Loucy (cell line): ENCODE results near the gene GPM6B.

Source experiments
- H2AFZ ChIP-seq: fragments of 200-600 bp; sonication (generic); 2 replicates; pipeline ENCODE4 v1.6.0; 2016; ENCODE audit warnings: antibody characterized with exemption, mild to moderate bottlenecking, low read length, moderate library complexity
- H3F3A ChIP-seq: fragments of 200-600 bp; 2 replicates; pipeline ENCODE4 v1.6.0; 2016; ENCODE audit warnings: antibody characterized with exemption, low read depth, mild to moderate bottlenecking
- H3K27me3 ChIP-seq: fragments of 200-600 bp; sonication (generic); 2 replicates; pipeline ENCODE4 v1.6.1; 2014; ENCODE audit warnings: low read length, mild to moderate bottlenecking; ENCODE audit not compliant: insufficient read depth, poor library complexity, severe bottlenecking
- H3K36me3 ChIP-seq: fragments of 200-600 bp; sonication (generic); 2 replicates; pipeline ENCODE4 v1.6.1; 2016; ENCODE audit warnings: low read length; ENCODE audit not compliant: insufficient read depth
- H3K4me1 ChIP-seq: fragments of 200-600 bp; sonication (generic); 2 replicates; pipeline ENCODE4 v1.5.1; 2014; ENCODE audit warnings: low read length, mild to moderate bottlenecking; ENCODE audit not compliant: insufficient read depth, poor library complexity, severe bottlenecking
- H3K4me2 ChIP-seq: fragments of 200-600 bp; sonication (generic); 2 replicates; pipeline ENCODE4 v1.6.0; 2014; ENCODE audit warnings: antibody characterized with exemption, low read length, low read depth, mild to moderate bottlenecking; ENCODE audit not compliant: poor library complexity, severe bottlenecking
- H3K4me3 ChIP-seq: fragments of 200-600 bp; sonication (generic); 2 replicates; pipeline ENCODE4 v1.5.1; 2014; ENCODE audit warnings: low read length, mild to moderate bottlenecking, mixed read lengths; ENCODE audit not compliant: poor library complexity, severe bottlenecking
- H3K79me2 ChIP-seq: fragments of 200-600 bp; sonication (generic); 2 replicates; pipeline ENCODE4 v1.6.1; 2014; ENCODE audit warnings: low read length; ENCODE audit not compliant: insufficient read depth
- H3K9ac ChIP-seq: fragments of 200-600 bp; sonication (generic); 2 replicates; pipeline ENCODE4 v1.6.0; 2014; ENCODE audit warnings: mild to moderate bottlenecking, low read depth, low read length, moderate library complexity; ENCODE audit not compliant: poor library complexity, severe bottlenecking
- H3K9me2 ChIP-seq: fragments of 200-600 bp; sonication (generic); replicated peaks from 2 replicates; pipeline ENCODE4 v1.6.1; 2016; ENCODE audit warnings: low read depth, low read length, mixed read lengths
- H3K9me3 ChIP-seq: fragments of 200-600 bp; sonication (generic); 2 replicates; pipeline ENCODE4 v1.6.1; 2014; ENCODE audit warnings: mild to moderate bottlenecking, antibody characterized with exemption, low read length, low read depth; ENCODE audit not compliant: insufficient read depth
- H4K20me1 ChIP-seq: fragments of 200-600 bp; sonication (generic); 2 replicates; pipeline ENCODE4 v1.6.0; 2014; ENCODE audit warnings: antibody characterized with exemption, low read length, mild to moderate bottlenecking; ENCODE audit not compliant: insufficient read depth, poor library complexity, severe bottlenecking
- CTCF ChIP-seq: fragments of 200-600 bp; sonication (generic); conservative IDR thresholded peaks from 2 replicates; pipeline ENCODE4 v1.5.1; 2014; ENCODE audit warnings: mild to moderate bottlenecking, antibody characterized with exemption, low read length
- EZH2phosphoT487 ChIP-seq: fragments of 200-600 bp; IDR thresholded peaks from 2 replicates; pipeline ENCODE4 v1.6.1; 2018; ENCODE audit warnings: antibody characterized with exemption, mild to moderate bottlenecking, moderate library complexity, borderline replicate concordance

GPM6B gene

GRCh38 chrX:13780868-13781427, 35.9 kb downstream of the GPM6B start:
- TF ChIP-seq EZH2phosphoT487: no peak
- no peak for TF ChIP-seq CTCF
- no peaks in the 10 kb centered on the region for H3K27me3 ChIP-seq
- H3K4me2 ChIP-seq: no peak overlapping the region
- no peak overlapping the region for H2AFZ ChIP-seq
- no peaks in the 10 kb centered on the region for H3K79me2 ChIP-seq
- H3K4me3 ChIP-seq: no peak overlapping the region
- H4K20me1 ChIP-seq: no peaks in the 10 kb centered on the region
- no peaks in the 10 kb centered on the region; the same call in 1 of the 2 replicates for H3K36me3 ChIP-seq
- no peaks in the 10 kb centered on the region for H3K9me3 ChIP-seq
- no peaks in the 10 kb centered on the region for H3K9me2 ChIP-seq
- peaks cover 2% of the 10 kb centered on the region for H3K4me1 ChIP-seq
- H3F3A ChIP-seq: no peaks in the 10 kb centered on the region
- H3K9ac ChIP-seq: no peak overlapping the region

GRCh38 chrX:13778916-13779315, 38.0 kb downstream of the GPM6B start:
- no peaks in the 10 kb centered on the region for H3F3A ChIP-seq
- no peak overlapping the region for H3K9ac ChIP-seq
- no peak for TF ChIP-seq CTCF
- no peak for TF ChIP-seq EZH2phosphoT487
- no peaks in the 10 kb centered on the region for H4K20me1 ChIP-seq
- H3K4me3 ChIP-seq: no peak overlapping the region
- H3K36me3 ChIP-seq: peaks cover 8% of the 10 kb centered on the region; the same call in 1 of the 2 replicates
- no peaks in the 10 kb centered on the region for H3K27me3 ChIP-seq
- peaks cover 2% of the 10 kb centered on the region for H3K4me1 ChIP-seq
- H2AFZ ChIP-seq: no peak overlapping the region
- no peaks in the 10 kb centered on the region for H3K9me2 ChIP-seq
- H3K4me2 ChIP-seq: no peak overlapping the region
- no peaks in the 10 kb centered on the region for H3K9me3 ChIP-seq
- no peaks in the 10 kb centered on the region for H3K79me2 ChIP-seq

- no peaks in the 10 kb centered on the region for H3K79me2 ChIP-seq
- no peaks in the 10 kb centered on the region for H3K9me2 ChIP-seq
- H3K4me3 ChIP-seq: no peak overlapping the region
- H3K9me3 ChIP-seq: no peaks in the 10 kb centered on the region
- TF ChIP-seq CTCF: no peak
- no peak for TF ChIP-seq EZH2phosphoT487
- no peak overlapping the region for H3K9ac ChIP-seq
- peaks cover 8% of the 10 kb centered on the region; the same call in 1 of the 2 replicates for H3K36me3 ChIP-seq
- no peak overlapping the region for H2AFZ ChIP-seq
- no peaks in the 10 kb centered on the region for H3F3A ChIP-seq
- no peaks in the 10 kb centered on the region for H3K27me3 ChIP-seq
- H3K4me1 ChIP-seq: peaks cover 2% of the 10 kb centered on the region
- H3K4me2 ChIP-seq: no peak overlapping the region
- no peaks in the 10 kb centered on the region for H4K20me1 ChIP-seq
These were observed 40.5 kb downstream of the GPM6B start for GRCh38 chrX:13776387-13776786.
